GM23338 (cell line): ENCODE measurements around the gene DOCK4. TPM values are rescaled to one million over a fixed set of nuclear protein-coding genes. Genes with fewer than 3 reads are reported as not detected.

ENCODE experiments used
- ATAC-seq: fragments of 200-7000 bp; cut with Tn5 transposase; 3 replicates; pipeline ENCODE4 v1.9.1; 2020
- DNase-seq: peaks from one replicate; pipeline ENCODE4 v3.0.0-alpha.2; 2015; ENCODE audit warnings: low spot score
- H2AFZ ChIP-seq: fragments of 200-600 bp; sonication (generic); 2 replicates; pipeline ENCODE4 v1.8.0; 2016; ENCODE audit warnings: antibody characterized with exemption, mild to moderate bottlenecking, moderate library complexity
- H3F3A ChIP-seq: fragments of 200-600 bp; sonication (generic); replicated peaks from 2 replicates; pipeline ENCODE4 v1.8.0; 2017; ENCODE audit warnings: antibody characterized with exemption, mixed run types, low read depth
- H3K27ac ChIP-seq: fragments of 200-600 bp; sonication (generic); 2 replicates; pipeline ENCODE4 v1.6.1; 2016; ENCODE audit warnings: low read depth
- H3K27me3 ChIP-seq: fragments of 200-600 bp; sonication (generic); 2 replicates; pipeline ENCODE4 v1.8.0; 2016; ENCODE audit warnings: mild to moderate bottlenecking, mixed run types, moderate library complexity; ENCODE audit not compliant: insufficient read depth
- H3K36me3 ChIP-seq: fragments of 200-600 bp; sonication (generic); 2 replicates; pipeline ENCODE4 v1.8.0; 2016; ENCODE audit warnings: mild to moderate bottlenecking; ENCODE audit not compliant: insufficient read depth
- H3K4me1 ChIP-seq: fragments of 200-600 bp; sonication (generic); 2 replicates; pipeline ENCODE4 v1.8.0; 2016; ENCODE audit warnings: mild to moderate bottlenecking, moderate library complexity; ENCODE audit not compliant: insufficient read depth
- H3K4me2 ChIP-seq: fragments of 200-600 bp; sonication (generic); 2 replicates; pipeline ENCODE4 v1.7.1; 2017; ENCODE audit warnings: mixed run types
- H3K4me3 ChIP-seq: fragments of 200-600 bp; sonication (generic); 2 replicates; pipeline ENCODE4 v1.6.1; 2016; ENCODE audit warnings: mixed run types
- H3K79me2 ChIP-seq: fragments of 200-600 bp; sonication (generic); replicated peaks from 2 replicates; pipeline ENCODE4 v1.8.0; 2017; ENCODE audit warnings: mild to moderate bottlenecking; ENCODE audit not compliant: insufficient read depth
- H3K9me2 ChIP-seq: fragments of 200-600 bp; sonication (generic); 2 replicates; pipeline ENCODE4 v1.8.0; 2017; ENCODE audit not compliant: insufficient read depth
- H4K20me1 ChIP-seq: fragments of 200-600 bp; sonication (generic); replicated peaks from 2 replicates; pipeline ENCODE4 v1.8.0; 2017; ENCODE audit warnings: mild to moderate bottlenecking; ENCODE audit not compliant: insufficient read depth
- H3K27ac Mint-ChIP-seq: 2 replicates; pipeline ENCODE4 v1.8.0; 2020; ENCODE audit warnings: inconsistent platforms, mild to moderate bottlenecking, moderate library complexity, mixed read lengths
- H3K27me3 Mint-ChIP-seq: 3 replicates; pipeline ENCODE4 v1.8.0; 2022; ENCODE audit warnings: low read depth, mild to moderate bottlenecking, moderate library complexity, mixed read lengths, inconsistent platforms; ENCODE audit not compliant: insufficient read depth, poor library complexity
- H3K36me3 Mint-ChIP-seq: 3 replicates; pipeline ENCODE4 v1.8.0; 2021; ENCODE audit warnings: low read depth, mild to moderate bottlenecking, inconsistent platforms, moderate library complexity, mixed read lengths
- H3K4me1 Mint-ChIP-seq: 3 replicates; pipeline ENCODE4 v1.8.0; 2020; ENCODE audit warnings: mild to moderate bottlenecking, inconsistent platforms, mixed read lengths
- H3K4me3 Mint-ChIP-seq: 3 replicates; pipeline ENCODE4 v1.8.0; 2021; ENCODE audit warnings: moderate library complexity, mild to moderate bottlenecking, inconsistent platforms, mixed read lengths
- H3K9me3 Mint-ChIP-seq: 3 replicates; pipeline ENCODE4 v1.8.0; 2020; ENCODE audit warnings: moderate library complexity, mild to moderate bottlenecking, inconsistent platforms, mixed read lengths
- CREB1 ChIP-seq: fragments of 250-450 bp; sonication (Bioruptor Pico); IDR thresholded peaks from 2 replicates; pipeline ENCODE4 v1.5.0; 2020; ENCODE audit warnings: low read depth, mild to moderate bottlenecking, moderate library complexity
- CTCF ChIP-seq, 2 experiments: fragments of 200-600 bp in 1 of 2; sonication (generic) in 1 of 2; conservative IDR thresholded peaks; 2 replicates each; pipeline versions ENCODE4 v1.5.1 to v1.6.1; 2016 to 2017; ENCODE audit warnings: antibody characterized with exemption in 2 of 2, low read depth in 2 of 2, mild to moderate bottlenecking in 2 of 2, moderate library complexity in 1 of 2
- ETS1 ChIP-seq: IDR thresholded peaks from 2 replicates; pipeline ENCODE4 v1.6.1; 2016; ENCODE audit warnings: antibody characterized with exemption
- EZH2 ChIP-seq: fragments of 200-600 bp; sonication (generic); IDR thresholded peaks from one replicate; pipeline ENCODE4 v1.8.0; 2017; ENCODE audit warnings: antibody characterized with exemption, mild to moderate bottlenecking, low read depth; ENCODE audit not compliant: unreplicated experiment
- EZH2phosphoT487 ChIP-seq: fragments of 200-600 bp; sonication (generic); IDR thresholded peaks from one replicate; pipeline ENCODE4 v1.8.1; 2018; ENCODE audit warnings: antibody characterized with exemption; ENCODE audit not compliant: unreplicated experiment
- JUNB ChIP-seq: IDR thresholded peaks from one replicate; pipeline ENCODE4 v1.6.1; 2016; ENCODE audit warnings: antibody characterized with exemption; ENCODE audit not compliant: unreplicated experiment
- NANOG ChIP-seq: IDR thresholded peaks from 2 replicates; pipeline ENCODE4 v1.6.1; 2016; ENCODE audit warnings: antibody characterized with exemption, borderline replicate concordance
- POLR2AphosphoS5 ChIP-seq: IDR thresholded peaks from 2 replicates; pipeline ENCODE4 v1.6.1; 2016; ENCODE audit warnings: antibody characterized with exemption, low read depth
- REST ChIP-seq: IDR thresholded peaks from one replicate; pipeline ENCODE4 v1.6.1; 2018; ENCODE audit warnings: antibody characterized with exemption; ENCODE audit not compliant: unreplicated experiment
- STAT1 ChIP-seq: IDR thresholded peaks from one replicate; pipeline ENCODE4 v1.6.1; 2016; ENCODE audit warnings: antibody characterized with exemption; ENCODE audit not compliant: unreplicated experiment
- ZNF114 ChIP-seq: fragments of 250-450 bp; sonication (Bioruptor Pico); IDR thresholded peaks from 2 replicates; pipeline ENCODE4 v1.5.0; 2020; ENCODE audit warnings: mild to moderate bottlenecking, moderate library complexity
- ZNF331 ChIP-seq: fragments of 250-450 bp; sonication (Bioruptor Pico); IDR thresholded peaks from 2 replicates; pipeline ENCODE4 v1.5.0; 2020; ENCODE audit warnings: low read depth, mild to moderate bottlenecking, moderate library complexity
- ZNF462 ChIP-seq: fragments of 250-450 bp; sonication (Bioruptor Pico); IDR thresholded peaks from 2 replicates; pipeline ENCODE4 v1.5.0; 2020; ENCODE audit warnings: mild to moderate bottlenecking, moderate library complexity
- polyA plus RNA-seq: library from polyadenylated mRNA; unstranded; fragments of >200 nt; fragmentation: Nextera tagmentation; extraction: Ambion mirVana; gene quantifications from 2 replicates; pipeline ENCODE4 v1.2.1, GENCODE V29; 2016
- total RNA-seq: library from RNA; depleted of rRNA; stranded (reverse); fragments of >200 nt; shearing (Covaris generic); gene quantifications from 2 replicates; pipeline ENCODE4 v1.2.3, GENCODE V29; 2014

The DOCK4 gene
- total and polyA plus RNA-seq, 2 experiments from 2014 or later = 6.3 to 33.8 TPM

GRCh38 chr7:111955616-111956015 is 250.6 kb downstream of the DOCK4 start:
- H3K4me1 ChIP-seq = peaks cover 14% of the 10 kb centered on the region
- Mint-ChIP-seq H3K27me3 (no peaks in the 10 kb centered on the region), H3K27ac (peak overlapping the region; percentile 89), H3K9me3 (no peaks in the 10 kb centered on the region; the same call in 2 of the 3 replicates), H3K4me1 (peaks cover 51% of the 10 kb centered on the region), H3K4me3 (no peak overlapping the region), H3K36me3 (no peaks in the 10 kb centered on the region; the same call in 2 of the 3 replicates)
- H2AFZ ChIP-seq = no peak overlapping the region
- H3K36me3 ChIP-seq = no peaks in the 10 kb centered on the region
- no peaks in the 10 kb centered on the region for H3F3A ChIP-seq
- H3K27ac ChIP-seq = no peak overlapping the region
- ATAC-seq = no peak
- no peak for DNase-seq
- no peak for TF ChIP-seq ZNF331 (CRISPR knock-in tag)
- no peak for TF ChIP-seq POLR2AphosphoS5
- no peak for TF ChIP-seq JUNB
- no peak for TF ChIP-seq EZH2
- no peak for TF ChIP-seq ZNF462 (CRISPR knock-in tag)
- no peak for TF ChIP-seq ETS1
- TF ChIP-seq CREB1 (CRISPR knock-in tag) = no peak
- no peak for TF ChIP-seq NANOG
- no peak for TF ChIP-seq CTCF (conservative IDR thresholded peaks at IDR 0.05; ENCODE audit: low read depth in 2 of 2)
- no peak for TF ChIP-seq ZNF114 (CRISPR knock-in tag)
- TF ChIP-seq EZH2phosphoT487 = no peak
- no peak for TF ChIP-seq REST
- TF ChIP-seq STAT1 = no peak
- H3K79me2 ChIP-seq = no peaks in the 10 kb centered on the region
- no peaks in the 10 kb centered on the region for H3K9me2 ChIP-seq
- H3K4me2 ChIP-seq = no peak overlapping the region
- H4K20me1 ChIP-seq = no peaks in the 10 kb centered on the region
- H3K4me3 ChIP-seq = no peak overlapping the region
- H3K27me3 ChIP-seq = no peaks in the 10 kb centered on the region
